Activated B cell treated with CpG ODN at 0.5 μM for 24 hours (primary cell): Measurements from ENCODE around the gene RPL28. TPM values are rescaled to one million over a fixed set of nuclear protein-coding genes. Genes with fewer than 3 reads are reported as not detected.

Experiments used
- ATAC-seq: fragments of 200-7000 bp; cut with Tn5 transposase; one replicate; pipeline ENCODE4 v1.10.0; 2021; ENCODE audit warnings: low read depth, mild to moderate bottlenecking, moderate library complexity
- CTCF ChIA-PET: fragments of 350-600 bp; sonication (Branson Sonifier 250); formaldehyde crosslinking; loops from one replicate; lab custom pipeline; 2021; ENCODE audit warnings: antibody characterized with exemption; lab: Charles Lee
- POLR2A ChIA-PET: fragments of 350-600 bp; sonication (Branson Sonifier 250); formaldehyde crosslinking; loops from one replicate; lab custom pipeline; 2021; ENCODE audit warnings: antibody characterized with exemption; lab: Charles Lee
- DNase-seq: peaks from one replicate; pipeline ENCODE4 v3.0.0; 2022
- H3K27ac Mint-ChIP-seq: one replicate; pipeline ENCODE4 v1.8.0; 2020; ENCODE audit warnings: mixed read lengths
- H3K27me3 Mint-ChIP-seq: one replicate; pipeline ENCODE4 v1.8.0; 2021; ENCODE audit warnings: mixed read lengths
- H3K36me3 Mint-ChIP-seq: one replicate; pipeline ENCODE4 v1.8.0; 2021; ENCODE audit warnings: low read depth, mixed read lengths
- H3K4me1 Mint-ChIP-seq: one replicate; pipeline ENCODE4 v1.8.0; 2021; ENCODE audit warnings: mixed read lengths
- H3K4me3 Mint-ChIP-seq: one replicate; pipeline ENCODE4 v1.8.0; 2020; ENCODE audit warnings: mild to moderate bottlenecking, mixed read lengths
- H3K9me3 Mint-ChIP-seq: one replicate; pipeline ENCODE4 v1.8.0; 2020; ENCODE audit warnings: mixed read lengths
- intact Hi-C: fragments of 100-400 bp; cut with micrococcal nuclease; formaldehyde crosslinking; loops from one replicate; pipeline ENCODE4 v1.15.1; 2024
- total RNA-seq: library from RNA; stranded (reverse); gene quantifications from 2 replicates; pipeline ENCODE4 v1.2.3, GENCODE V29; 2022
- TF ChIP-seq, protein P1 (sequence below): fragments of 200-600 bp; IDR thresholded peaks from one replicate; pipeline ENCODE4 v1.8.0; 2022; ENCODE audit warnings: antibody characterized with exemption, mild to moderate bottlenecking

The RPL28 gene
- total RNA-seq, 1 donor from 2014 or later: 3,790 TPM

DNA sequence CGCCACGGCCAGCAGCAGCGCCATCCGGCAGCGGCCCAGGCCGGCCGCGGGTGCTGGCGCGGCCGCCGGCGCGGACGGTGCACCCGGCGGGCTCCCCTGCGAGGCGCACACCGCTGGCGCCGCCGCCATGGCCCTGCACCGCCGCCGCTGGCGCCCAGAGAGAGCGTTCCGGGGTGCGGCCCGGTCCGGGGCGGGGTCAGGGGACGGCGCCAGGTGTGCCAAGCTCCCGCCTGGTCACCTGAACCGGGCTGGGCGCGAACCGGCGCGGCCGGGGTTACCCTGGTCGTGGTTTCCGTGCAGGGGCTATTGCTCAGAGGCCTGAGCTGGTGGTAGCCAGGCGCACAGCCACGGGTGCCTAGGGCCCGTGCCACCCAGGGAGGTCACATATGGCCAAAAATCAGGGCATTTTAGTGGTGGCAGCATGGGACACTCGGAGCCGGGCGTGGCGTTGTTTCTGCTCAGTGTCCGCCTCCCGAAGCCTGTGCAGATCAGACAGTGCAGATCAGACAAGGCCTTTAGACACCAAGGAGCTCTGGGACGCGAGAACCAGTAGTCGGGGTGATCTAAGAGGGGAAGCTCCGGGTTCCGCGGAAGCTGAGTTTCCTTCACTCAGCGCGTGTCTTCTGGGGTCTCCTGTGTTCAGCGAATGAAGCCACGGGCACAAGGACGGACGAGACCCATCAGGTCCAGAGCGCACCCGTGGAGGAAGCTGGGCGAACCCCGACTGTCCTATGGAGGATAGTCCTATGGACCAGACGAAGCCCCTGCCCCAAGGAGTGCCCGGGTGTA is 1.4 kb upstream of the RPL28 start, which contains the start of gene TMEM238:
Gene TMEM238, minus strand, starts transcription at position 162 of the 789 bp plus-strand sequence. Its CDS starts 33 bp downstream, at position 129.
- TF ChIP-seq, protein P1, sequence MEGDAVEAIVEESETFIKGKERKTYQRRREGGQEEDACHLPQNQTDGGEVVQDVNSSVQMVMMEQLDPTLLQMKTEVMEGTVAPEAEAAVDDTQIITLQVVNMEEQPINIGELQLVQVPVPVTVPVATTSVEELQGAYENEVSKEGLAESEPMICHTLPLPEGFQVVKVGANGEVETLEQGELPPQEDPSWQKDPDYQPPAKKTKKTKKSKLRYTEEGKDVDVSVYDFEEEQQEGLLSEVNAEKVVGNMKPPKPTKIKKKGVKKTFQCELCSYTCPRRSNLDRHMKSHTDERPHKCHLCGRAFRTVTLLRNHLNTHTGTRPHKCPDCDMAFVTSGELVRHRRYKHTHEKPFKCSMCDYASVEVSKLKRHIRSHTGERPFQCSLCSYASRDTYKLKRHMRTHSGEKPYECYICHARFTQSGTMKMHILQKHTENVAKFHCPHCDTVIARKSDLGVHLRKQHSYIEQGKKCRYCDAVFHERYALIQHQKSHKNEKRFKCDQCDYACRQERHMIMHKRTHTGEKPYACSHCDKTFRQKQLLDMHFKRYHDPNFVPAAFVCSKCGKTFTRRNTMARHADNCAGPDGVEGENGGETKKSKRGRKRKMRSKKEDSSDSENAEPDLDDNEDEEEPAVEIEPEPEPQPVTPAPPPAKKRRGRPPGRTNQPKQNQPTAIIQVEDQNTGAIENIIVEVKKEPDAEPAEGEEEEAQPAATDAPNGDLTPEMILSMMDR: no peak
- DNase-seq: peak; percentile 58
- no peak for ATAC-seq
- Mint-ChIP-seq H3K27ac (peak within 1 kb of the TSS; percentile 99), H3K4me3 (peak within 1 kb of the TSS; percentile 100), H3K4me1 (peaks cover 56% of the 10 kb centered on the region), H3K9me3 (no peaks in the 10 kb centered on the region), H3K27me3 (no peaks in the 10 kb centered on the region), H3K36me3 (peaks cover 37% of the 10 kb centered on the region)
- CTCF ChIA-PET: interaction anchor here (0.6 to 3.1 kb wide), 14 partner anchors 23 to 243 kb away, joined by 3 to 18 read pairs (median 4); partner anchors contain the start of genes HSPBP1, KMT5C and UBE2S
- POLR2A ChIA-PET: interaction anchor here (0.5 to 11.3 kb wide), 21 partner anchors 9 to 430 kb away, joined by 3 to 215 read pairs (median 6); partner anchors contain the start of genes FIZ1, ISOC2, KMT5C and PPP6R1
- intact Hi-C loops: loop anchor here (2.0 kb wide), 1 partner anchor 240 kb away; the partner anchor contains the start of gene ZNF784

DNA sequence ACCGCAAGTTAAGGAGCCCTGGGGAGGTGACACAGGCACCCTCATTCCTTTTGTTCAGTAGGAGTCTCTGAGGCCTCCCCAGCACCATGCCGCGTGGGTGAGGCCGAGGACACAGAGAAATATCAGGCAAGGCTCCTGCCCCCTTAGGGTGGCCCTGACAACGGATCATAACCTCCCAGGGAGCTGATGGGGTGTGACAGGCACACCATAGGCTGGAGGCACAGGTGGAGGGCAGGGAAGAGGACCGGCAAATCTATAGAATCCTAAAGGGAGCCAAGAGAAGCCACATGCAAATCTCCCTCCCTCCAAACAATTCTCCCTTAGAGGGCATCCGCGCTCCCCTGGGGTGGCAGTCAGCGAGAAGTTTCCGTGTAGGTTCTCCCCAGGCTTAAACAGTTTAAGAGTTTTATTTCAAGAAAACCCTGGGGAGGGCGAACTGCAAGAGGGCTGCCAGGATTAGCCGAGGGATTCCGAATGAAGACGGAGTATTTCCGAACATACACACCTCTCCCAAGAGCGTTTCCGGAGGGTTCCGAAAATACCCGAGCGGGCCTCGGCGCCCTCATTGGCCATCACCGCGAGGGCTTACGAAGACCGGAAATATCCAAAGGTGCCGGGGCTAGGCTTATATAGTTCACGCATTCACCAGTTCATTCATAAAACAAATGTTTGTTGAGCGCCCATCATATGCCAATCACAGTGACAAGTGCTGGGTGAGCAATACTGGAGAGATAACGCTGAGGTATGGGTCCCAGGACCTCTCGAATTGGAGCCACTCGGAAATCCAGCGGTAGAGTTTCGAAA is 610 bp upstream of the RPL28 start:
- Mint-ChIP-seq H3K4me3 (peak overlapping the region; percentile 100), H3K36me3 (peaks cover 45% of the 10 kb centered on the region), H3K27ac (peak overlapping the region; percentile 99), H3K4me1 (peaks cover 63% of the 10 kb centered on the region), H3K27me3 (no peaks in the 10 kb centered on the region), H3K9me3 (no peaks in the 10 kb centered on the region)
- ATAC-seq (peak; percentile 76), DNase-seq (peak; percentile 85)
- intact Hi-C loops: loop anchor here (1.0 to 2.0 kb wide), 11 partner anchors 23 to 1248 kb away; partner anchors contain the start of genes CNOT3, FIZ1, KMT5C and PPP6R1
- CTCF ChIA-PET: interaction anchor here (1.4 to 3.1 kb wide), 6 partner anchors 46 to 244 kb away, joined by 3 to 18 read pairs (median 6); partner anchors contain the start of gene KMT5C
- POLR2A ChIA-PET: interaction anchor here (0.5 to 11.3 kb wide), 19 partner anchors 8 to 269 kb away, joined by 3 to 215 read pairs (median 6); partner anchors contain the start of genes FIZ1, ISOC2, KMT5C and PPP6R1
- TF ChIP-seq, protein P1: no peak

DNA sequence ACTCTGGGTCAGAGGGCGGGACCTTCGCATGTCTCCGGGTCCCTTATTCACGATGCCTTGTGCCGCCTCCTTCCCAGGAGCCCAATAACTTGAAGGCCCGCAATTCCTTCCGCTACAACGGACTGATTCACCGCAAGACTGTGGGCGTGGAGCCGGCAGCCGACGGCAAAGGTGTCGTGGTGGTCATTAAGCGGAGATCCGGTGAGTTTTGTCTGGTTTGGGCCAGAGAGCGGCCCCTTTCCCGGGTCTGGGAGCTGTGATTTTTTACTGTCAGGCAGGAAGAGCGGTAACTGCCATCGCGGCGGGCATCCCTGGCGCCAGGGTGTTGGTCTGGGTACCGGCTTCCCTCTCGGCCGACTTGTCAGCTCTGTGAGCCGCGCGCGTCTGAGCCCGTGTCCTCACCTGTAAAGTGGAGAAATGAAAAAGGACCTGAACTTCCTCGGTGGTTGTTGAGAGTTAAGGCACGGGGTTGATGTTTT is 800 bp downstream of the RPL28 start:
- H3K27ac Mint-ChIP-seq: peak overlapping the region; percentile 99
- H3K36me3 Mint-ChIP-seq: peaks cover 59% of the 10 kb centered on the region
- DNase-seq: no peak
- peaks cover 67% of the 10 kb centered on the region for H3K4me1 Mint-ChIP-seq
- no peaks in the 10 kb centered on the region for H3K9me3 Mint-ChIP-seq
- ATAC-seq: no peak
- intact Hi-C loops: loop anchor here (1.0 kb wide), 1 partner anchor 117 kb away; no protein-coding TSS in a partner anchor
- TF ChIP-seq, protein P1: no peak
- peak overlapping the region; percentile 100 for H3K4me3 Mint-ChIP-seq
- no peaks in the 10 kb centered on the region for H3K27me3 Mint-ChIP-seq
- CTCF ChIA-PET: interaction anchor here (1.1 kb wide), 1 partner anchor 117 kb away, joined by 3 read pairs; no protein-coding TSS in a partner anchor
- POLR2A ChIA-PET: interaction anchor here (1.2 to 11.3 kb wide), 6 partner anchors 16 to 131 kb away, joined by 3 to 215 read pairs (median 10); partner anchors contain the start of genes PPP6R1, UBE2S and ZNF628

DNA sequence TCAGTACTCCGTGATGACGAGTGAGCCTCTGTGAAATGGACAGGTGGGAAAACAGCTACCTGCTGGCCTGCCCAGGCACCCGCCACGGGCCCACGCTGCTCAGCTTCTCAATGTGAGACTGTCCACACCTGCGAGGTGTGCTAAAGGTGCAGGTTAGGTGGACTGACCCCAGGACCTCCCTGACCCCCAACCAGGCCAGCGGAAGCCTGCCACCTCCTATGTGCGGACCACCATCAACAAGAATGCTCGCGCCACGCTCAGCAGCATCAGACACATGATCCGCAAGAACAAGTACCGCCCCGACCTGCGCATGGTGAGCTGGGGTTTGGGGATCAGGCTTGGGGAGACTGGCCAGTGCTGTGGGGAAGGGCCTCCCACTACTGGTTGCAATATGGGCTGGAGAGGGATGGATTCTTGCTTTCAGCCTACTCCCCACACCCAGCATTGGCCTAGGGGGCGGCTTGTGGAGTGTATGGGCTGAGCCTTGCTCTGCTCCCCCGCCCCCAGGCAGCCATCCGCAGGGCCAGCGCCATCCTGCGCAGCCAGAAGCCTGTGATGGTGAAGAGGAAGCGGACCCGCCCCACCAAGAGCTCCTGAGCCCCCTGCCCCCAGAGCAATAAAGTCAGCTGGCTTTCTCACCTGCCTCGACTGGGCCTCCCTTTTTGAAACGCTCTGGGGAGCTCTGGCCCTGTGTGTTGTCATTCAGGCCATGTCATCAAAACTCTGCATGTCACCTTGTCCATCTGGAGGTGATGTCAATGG is 2.2 kb downstream of the RPL28 start:
- H3K27ac Mint-ChIP-seq: peak overlapping the region; percentile 30
- H3K9me3 Mint-ChIP-seq: no peaks in the 10 kb centered on the region
- ChIA-PET POLR2A (interaction anchor here (1.2 to 11.3 kb wide), 4 partner anchors 15 to 129 kb away, joined by 4 to 215 read pairs (median 8); partner anchors contain the start of genes HSPBP1, PPP6R1, UBE2S and ZNF628), CTCF (interaction anchor here (1.1 kb wide), 1 partner anchor 116 kb away, joined by 3 read pairs; no protein-coding TSS in a partner anchor)
- TF ChIP-seq, protein P1: no peak
- H3K27me3 Mint-ChIP-seq: no peaks in the 10 kb centered on the region
- peaks cover 66% of the 10 kb centered on the region for H3K4me1 Mint-ChIP-seq
- H3K4me3 Mint-ChIP-seq: peak overlapping the region; percentile 100
- intact Hi-C loops: no loop called here
- H3K36me3 Mint-ChIP-seq: peaks cover 69% of the 10 kb centered on the region
- DNase-seq (no peak), ATAC-seq (no peak)
